Fibroblast of skin of left biceps (primary cell): Measurements from ENCODE around the gene UBALD2.
A peak's percentile ranks its signal among the peaks of the same experiment; 100 is the strongest.
"Not testable (repeated sequence)": the region's sequence is repeated elsewhere in the genome, so short reads cannot be mapped to it uniquely, and the experiment has no call there.

ENCODE experiments used
- DNase-seq, 2 experiments: peaks; one replicate each; pipeline ENCODE4 v3.0.0-alpha.2; 2013; ENCODE audit warnings: low read depth in 2 of 2

UBALD2 gene

DNA sequence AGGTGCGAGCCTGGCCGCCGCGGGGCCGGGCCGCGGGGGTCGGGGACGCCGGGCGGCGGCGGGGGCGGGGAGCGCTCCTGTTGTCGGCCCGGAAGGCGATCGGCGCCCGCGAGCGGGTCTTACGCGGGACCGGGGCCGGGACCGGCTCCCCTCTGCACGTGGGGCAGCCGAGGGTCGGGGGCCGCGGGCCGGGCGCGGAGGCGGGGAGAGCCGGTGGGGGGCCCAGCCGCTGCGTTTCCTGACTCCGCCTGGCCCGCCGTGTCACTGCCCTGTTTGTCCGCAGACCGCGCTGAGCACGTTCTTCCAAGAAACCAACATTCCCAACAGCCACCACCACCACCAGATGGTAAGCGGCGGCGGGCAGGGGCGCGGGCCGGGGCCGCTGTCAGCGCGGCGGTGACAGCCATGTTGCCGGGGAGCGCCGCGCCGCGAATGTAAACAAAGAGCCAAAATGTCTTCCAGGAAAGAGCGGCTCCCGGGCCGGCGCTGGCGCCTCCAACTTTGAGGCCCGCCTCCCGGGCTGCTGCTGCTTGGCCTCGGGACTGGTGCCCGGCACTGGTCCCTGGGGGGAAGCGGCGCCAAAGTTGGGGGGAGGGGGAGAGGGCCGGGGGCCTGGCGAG is 586 bp downstream of the UBALD2 start:
- no peak for DNase-seq

DNA sequence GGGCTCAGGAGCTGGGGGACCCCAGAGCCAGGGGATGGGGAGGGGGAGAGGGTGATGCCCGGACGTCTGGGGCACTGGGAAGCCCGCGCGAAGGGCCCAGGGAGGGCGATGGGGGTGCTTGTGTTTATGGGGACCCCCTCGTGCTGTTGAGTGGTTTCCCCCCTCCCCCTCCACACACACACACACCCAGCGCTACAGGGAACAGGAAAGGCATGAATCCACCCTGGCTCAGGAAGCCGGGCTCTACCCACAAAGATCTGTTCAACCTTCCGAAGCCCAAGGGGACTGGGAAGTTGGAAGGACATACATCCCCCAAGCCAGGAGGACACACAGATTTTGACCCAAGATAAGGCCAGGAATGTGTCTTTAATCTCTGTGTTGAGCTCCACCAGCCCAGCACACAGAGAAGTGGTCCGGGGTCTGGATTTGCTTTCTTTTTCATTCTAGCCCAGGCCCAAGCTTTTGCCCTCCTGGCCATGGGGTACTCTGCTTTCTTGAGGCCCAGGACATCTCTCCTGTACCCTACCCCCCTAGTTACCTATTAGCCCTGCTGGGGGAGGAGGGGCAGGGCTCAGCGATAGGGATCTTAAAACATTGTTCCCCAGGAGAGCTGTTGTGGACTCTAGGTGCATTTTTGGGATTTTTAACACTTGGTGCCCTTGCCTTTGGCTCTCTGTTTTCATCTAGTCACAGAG is 1.2 kb downstream of the UBALD2 start:
- no peak for DNase-seq

DNA sequence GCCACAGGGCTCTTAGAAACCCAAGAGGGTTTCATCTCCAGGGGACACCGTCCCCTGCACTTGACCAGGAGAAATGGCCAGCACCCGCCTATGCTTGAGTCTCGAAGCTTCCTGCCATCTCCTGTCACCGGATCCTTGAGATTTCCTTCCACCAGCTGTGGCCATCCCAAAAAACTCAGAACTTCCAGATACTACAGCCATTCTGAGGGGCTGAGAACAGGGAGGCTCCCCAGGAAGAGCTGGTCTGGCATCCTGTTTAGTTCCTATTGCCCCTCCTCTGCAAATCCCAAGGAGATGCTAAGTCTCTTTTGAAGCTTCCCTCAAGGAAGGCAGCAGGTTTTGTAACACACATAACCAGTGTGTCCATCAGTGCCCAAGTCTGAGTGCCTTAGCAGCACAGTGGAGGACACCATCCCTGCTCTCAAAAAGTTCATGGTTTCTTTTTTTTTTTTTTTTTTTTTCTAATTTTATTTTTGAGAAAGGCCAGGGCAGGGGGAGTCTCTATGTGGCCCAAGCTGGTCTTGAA is 2.0 kb downstream of the UBALD2 start:
- no peak for DNase-seq

- not testable (repeated sequence) for DNase-seq
These were observed 2.4 kb downstream of the UBALD2 start for GRCh38 chr17:76267581-76268001.

DNA sequence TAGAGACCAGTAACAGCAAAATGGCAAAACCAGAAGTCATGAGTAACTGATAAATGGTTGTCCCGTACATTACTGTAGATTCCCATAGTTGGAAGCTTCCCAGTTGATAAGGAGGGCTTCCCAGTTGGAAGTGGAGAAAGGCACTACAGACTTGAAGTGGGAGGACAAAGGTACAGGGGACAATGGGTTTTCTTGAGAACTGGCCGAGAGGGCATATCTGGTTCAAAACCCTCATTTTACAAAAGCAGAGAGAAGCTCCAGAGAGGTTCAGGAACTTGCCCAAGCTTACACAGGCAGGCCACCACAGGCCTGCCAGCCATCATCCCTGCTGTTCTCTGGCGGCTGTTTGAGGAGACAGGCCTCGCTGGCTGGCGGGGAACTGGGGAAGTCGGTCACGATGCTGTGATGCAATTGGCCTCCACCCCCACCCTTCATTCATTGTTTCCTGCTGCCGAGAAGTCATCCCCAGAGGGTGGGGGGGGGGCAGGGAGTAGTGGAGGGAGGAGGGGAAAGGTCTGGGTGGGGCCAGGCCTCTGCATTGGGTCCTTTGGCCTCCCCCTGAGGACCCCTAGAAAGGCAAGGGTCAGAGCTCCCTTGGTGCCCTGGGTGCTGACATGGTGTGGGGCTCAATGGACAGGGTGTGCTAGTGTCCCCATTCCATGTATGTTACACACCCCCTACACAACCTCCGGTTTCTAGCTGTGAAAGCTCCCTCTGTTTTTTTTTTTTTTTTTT is 3.0 kb downstream of the UBALD2 start:
- DNase-seq: peak in 1 of 2 experiments; percentile 26

DNA sequence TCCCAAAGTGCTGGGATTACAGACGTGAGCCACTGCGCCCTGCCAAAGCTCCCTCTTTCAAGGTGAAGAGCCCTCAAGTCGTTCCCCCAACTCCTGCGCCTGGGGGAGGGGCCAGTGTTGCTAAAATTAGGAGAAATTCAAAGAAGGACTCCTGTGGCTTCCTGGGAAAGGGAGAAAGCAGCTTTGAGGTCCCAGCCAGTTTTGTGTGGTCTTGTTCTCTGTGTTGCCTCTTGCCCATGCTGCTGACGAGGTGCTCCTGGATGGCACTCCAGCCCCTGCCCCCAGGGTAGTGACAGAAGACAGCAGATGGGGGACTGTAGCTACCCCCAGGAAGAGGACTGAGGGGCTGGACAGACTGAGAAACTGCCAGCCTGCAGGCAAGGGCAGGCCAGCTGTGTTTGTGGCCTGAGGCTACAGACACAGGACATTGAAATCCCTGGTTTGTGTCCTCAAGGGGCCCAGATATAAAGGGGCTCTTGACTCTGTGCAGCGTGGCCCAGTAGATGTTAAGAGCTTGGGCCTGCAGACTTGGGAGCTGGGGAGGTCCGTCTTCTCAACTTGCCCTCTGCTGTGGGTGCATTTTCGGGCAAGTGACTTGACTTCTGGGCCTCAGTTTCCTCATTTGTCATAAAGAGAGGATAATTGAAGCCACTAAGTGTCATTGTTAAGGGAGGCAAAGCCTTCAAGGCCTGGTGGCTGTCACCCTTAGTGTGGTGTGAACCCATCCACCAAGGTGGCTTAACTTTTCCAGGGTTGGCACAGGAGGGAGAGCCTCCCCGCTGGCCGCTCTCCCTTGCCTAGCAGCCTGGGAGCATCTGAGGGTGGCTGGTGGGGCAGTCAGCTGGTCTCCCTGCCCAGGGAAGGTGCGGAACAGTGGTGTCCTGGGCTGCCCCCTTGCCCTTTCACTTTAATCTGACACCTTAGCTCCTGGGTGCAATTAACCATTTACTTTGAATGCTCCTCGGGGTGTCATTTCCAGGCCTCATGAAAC is 4.1 kb downstream of the UBALD2 start:
- no peak for DNase-seq

DNA sequence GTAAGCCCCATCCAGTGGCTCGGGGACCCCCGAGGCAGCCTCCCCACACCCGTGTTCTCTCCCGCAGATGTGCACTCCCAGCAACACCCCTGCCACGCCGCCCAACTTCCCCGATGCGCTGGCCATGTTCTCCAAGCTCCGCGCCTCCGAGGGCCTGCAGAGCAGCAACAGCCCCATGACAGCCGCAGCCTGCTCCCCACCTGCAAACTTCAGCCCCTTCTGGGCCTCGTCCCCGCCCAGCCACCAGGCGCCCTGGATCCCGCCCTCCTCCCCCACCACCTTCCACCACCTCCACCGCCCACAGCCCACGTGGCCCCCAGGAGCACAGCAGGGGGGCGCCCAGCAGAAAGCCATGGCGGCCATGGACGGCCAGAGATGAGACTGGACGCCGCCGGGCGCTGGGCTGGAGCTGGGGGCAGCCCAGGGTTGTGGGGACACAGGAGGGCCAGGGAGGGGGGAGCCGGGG is 5.0 kb downstream of the UBALD2 start:
- no peak for DNase-seq

DNA sequence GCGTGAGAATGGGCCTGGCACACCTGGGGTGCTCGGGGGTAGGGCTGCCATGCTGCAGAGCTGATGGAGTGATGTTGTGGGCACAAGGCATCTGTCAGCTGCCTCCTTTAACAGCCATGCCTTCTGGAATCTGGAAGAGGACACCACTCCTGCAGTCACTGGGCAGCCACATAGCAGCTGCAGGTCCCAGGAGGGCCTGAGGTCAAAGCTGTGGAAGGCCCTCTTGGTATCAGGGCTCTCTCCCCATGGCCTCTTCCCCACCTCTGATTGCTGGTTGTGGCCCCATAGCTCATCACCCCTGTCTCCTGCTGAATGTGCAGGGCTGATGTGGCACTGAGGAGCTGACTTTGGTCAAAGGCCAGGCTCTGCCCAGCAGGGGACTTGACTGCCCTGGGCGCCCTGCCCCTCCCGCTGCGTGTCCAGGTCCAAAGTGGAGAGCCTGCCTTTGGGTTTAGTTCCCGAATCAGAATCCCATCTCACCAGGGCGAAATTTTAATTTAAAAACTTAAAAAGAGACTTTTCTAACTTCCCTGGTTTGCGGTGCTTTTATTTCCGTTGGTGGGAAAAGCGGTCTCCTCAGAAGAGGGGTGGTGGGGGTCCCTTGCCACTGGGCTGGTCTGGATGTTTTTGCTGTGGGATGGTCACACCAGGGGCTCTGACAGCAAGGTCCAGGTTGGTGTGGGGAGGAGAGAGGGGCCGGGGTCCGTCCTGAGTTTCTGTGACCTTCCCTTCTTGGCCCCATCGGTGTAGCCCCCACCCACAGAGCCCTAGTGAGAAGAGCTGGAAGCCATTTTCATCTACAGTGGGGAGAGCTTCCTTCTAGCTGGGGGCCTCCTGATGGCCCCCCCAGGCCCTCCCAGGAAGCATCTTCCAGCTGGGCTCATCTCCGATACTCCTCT is 5.9 kb downstream of the UBALD2 start:
- no peak for DNase-seq

GRCh38 chr17:76271669-76272540 is 6.8 kb downstream of the UBALD2 start:
- DNase-seq: no peak

GRCh38 chr17:76272541-76273444 is 7.6 kb downstream of the UBALD2 start:
- DNase-seq: no peak

- DNase-seq: no peak
These were observed 8.4 kb downstream of the UBALD2 start for GRCh38 chr17:76273445-76274111.

DNA sequence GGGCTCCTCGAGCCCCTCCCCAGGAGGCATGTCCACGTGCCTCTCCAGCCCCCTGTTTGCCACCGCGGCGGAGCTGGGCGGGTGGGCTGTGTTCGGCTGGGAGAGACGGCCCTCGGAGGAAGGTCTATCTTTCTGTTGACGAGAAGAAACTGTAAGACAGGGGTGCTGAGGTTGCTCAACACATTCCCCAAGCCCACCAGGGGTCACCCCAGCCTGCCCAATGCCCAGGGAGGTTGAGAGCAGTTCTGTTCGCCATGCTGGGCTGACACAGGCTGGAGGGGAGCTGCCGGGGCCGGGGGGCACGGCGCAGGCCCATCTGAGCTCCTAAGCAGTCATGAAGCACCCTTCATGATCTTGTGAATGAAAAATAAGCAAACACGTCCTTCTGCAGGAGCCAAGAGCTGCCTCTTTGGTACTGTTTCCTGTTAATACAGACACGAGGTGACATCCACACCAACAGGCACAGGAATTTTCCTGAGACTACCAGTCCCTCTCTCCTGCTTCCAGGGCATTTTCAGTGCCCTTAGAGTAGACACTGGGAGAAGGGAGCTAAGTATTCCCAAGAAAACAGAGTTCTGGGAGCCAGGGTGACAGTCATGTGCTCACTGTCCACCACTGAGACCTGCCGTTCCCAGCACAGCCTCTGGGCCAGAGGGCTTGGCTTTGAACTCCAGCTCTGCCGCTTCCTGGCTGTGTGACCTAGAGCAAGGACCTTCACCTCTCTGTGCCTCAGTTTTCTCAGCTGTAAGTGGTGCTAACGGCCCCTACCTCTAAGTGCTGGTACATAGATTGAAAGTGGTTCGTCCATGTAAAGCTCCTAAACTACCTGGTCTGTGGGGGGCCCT is 9.2 kb downstream of the UBALD2 start:
- DNase-seq: no peak

GRCh38 chr17:76275382-76276068 is 10.4 kb downstream of the UBALD2 start:
- no peak for DNase-seq

- DNase-seq: no peak
These were observed 10.9 kb downstream of the UBALD2 start for GRCh38 chr17:76276069-76276431.

GRCh38 chr17:76276461-76277299 is 11.5 kb downstream of the UBALD2 start:
- DNase-seq: no peak
